ENCODE results near the gene MATCAP1.

The MATCAP1 gene

GRCh38 chr16:67170168-67170948 lies 13.4 kb downstream of the MATCAP1 start, which contains the start of gene NOL3:
Gene NOL3 (plus strand): TSS chr16:67170538.
- Histone ChIP-seq H2BK120ac (ENCODE audit: insufficient read depth, low read length, poor library complexity) (peak within 1 kb of the TSS; percentile 36), H4K8ac (ENCODE audit: low read depth, low read length) (peak within 1 kb of the TSS; percentile 82), H3K18ac (ENCODE audit: low read length) (peak within 1 kb of the TSS; percentile 83), H2BK5ac (ENCODE audit: low read depth, low read length, poor library complexity) (peak within 1 kb of the TSS; percentile 66), H3K14ac (ENCODE audit: low read length) (peak within 1 kb of the TSS; percentile 80), H3K79me1 (ENCODE audit: low read length) (peaks cover 5% of the 10 kb centered on the region), H3K23ac (ENCODE audit: low read length) (no peak within 1 kb of the TSS), H2AK5ac (ENCODE audit: low read length) (no peak within 1 kb of the TSS), H2BK12ac (ENCODE audit: low read length) (no peak within 1 kb of the TSS), H2AFZ (ENCODE audit: insufficient read depth, low read length, poor library complexity) (peak within 1 kb of the TSS; percentile 57), H3K4me2 (ENCODE audit: low read length) (peak within 1 kb of the TSS; percentile 86), H4K12ac (ENCODE audit: low read depth, low read length) (peak within 1 kb of the TSS; percentile 70), H3K4me1 (ENCODE audit: control insufficient read depth in 1 of 2, insufficient read depth in 2 of 2, low read length in 2 of 2) (peaks cover 19 to 30% of the 10 kb centered on the region in 2 experiments), H3K79me2 (ENCODE audit: control insufficient read depth, insufficient read depth, low read length, poor library complexity) (peaks cover 1% of the 10 kb centered on the region), H3K4ac (ENCODE audit: low read depth, low read length) (no peak within 1 kb of the TSS), H3K9ac (ENCODE audit: low read length) (peak within 1 kb of the TSS; percentile 26), H3K36me3 (ENCODE audit: control insufficient read depth in 1 of 2, insufficient read depth in 2 of 2, low read length in 2 of 2) (no peaks in the 10 kb centered on the region), H4K91ac (ENCODE audit: low read depth, low read length) (peak within 1 kb of the TSS; percentile 70), H3K27me3 (ENCODE audit: insufficient read depth, low read length) (peaks cover 59% of the 10 kb centered on the region), H3K27ac (ENCODE audit: low read depth, low read length) (peak within 1 kb of the TSS; percentile 21), H3K4me3 (ENCODE audit: low read depth, low read length) (peak within 1 kb of the TSS; percentile 66), H3K9me3 (ENCODE audit: insufficient read depth, low read depth, low read length) (peaks cover 4% of the 10 kb centered on the region)
- peak; percentile 63 to 72 for DNase-seq
- WGBS (ENCODE audit: extremely low coverage, insufficient coverage, insufficient read length): no CpG with 5 or more reads among the region's 50 CpGs

DNA sequence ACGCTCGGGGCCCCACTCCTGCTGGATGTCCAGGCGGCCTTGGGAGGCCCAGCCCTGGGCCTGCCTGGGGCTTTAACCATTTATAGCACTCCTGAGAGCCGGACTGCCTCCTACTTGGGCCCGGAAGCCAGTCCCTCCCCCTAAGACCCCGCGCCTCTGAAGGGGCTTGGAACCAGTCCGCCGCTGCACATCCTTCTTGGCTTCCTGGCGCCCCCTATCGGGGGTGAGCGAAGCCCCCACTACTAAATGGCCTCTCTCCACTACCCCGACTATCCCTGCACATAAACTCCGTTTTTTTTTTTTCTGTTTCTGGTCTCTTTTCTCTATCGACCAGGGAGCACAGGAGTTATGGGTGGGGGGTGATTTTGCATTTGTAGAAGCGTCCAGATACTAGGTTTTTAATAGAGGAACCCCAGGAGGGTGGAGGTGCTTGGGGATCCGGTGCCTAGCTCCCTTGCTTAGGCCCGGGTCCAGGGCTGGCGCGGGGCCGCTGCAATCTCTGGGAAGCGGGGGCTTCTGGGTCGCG lies 14.1 kb downstream of the MATCAP1 start:
- H2BK12ac ChIP-seq (ENCODE audit: low read length): no peak overlapping the region
- H3K14ac ChIP-seq (ENCODE audit: low read length): peak overlapping the region; percentile 80
- H4K91ac ChIP-seq (ENCODE audit: low read depth, low read length): peak overlapping the region; percentile 55
- peak overlapping the region; percentile 10 for H2BK120ac ChIP-seq (ENCODE audit: insufficient read depth, low read length, poor library complexity)
- no peak overlapping the region for H3K4ac ChIP-seq (ENCODE audit: low read depth, low read length)
- H2BK5ac ChIP-seq (ENCODE audit: low read depth, low read length, poor library complexity): no peak overlapping the region
- peak overlapping the region; percentile 57 for H2AFZ ChIP-seq (ENCODE audit: insufficient read depth, low read length, poor library complexity)
- no peak overlapping the region for H2AK5ac ChIP-seq (ENCODE audit: low read length)
- no peak overlapping the region for H3K4me3 ChIP-seq (ENCODE audit: low read depth, low read length)
- H3K4me2 ChIP-seq (ENCODE audit: low read length): peak overlapping the region; percentile 86
- H3K9ac ChIP-seq (ENCODE audit: low read length): no peak overlapping the region
- H4K8ac ChIP-seq (ENCODE audit: low read depth, low read length): peak overlapping the region; percentile 82
- H3K9me3 ChIP-seq (ENCODE audit: insufficient read depth, low read depth, low read length): peaks cover 4% of the 10 kb centered on the region
- no CpG with 5 or more reads among the region's 24 CpGs for WGBS (ENCODE audit: extremely low coverage, insufficient coverage, insufficient read length)
- peak overlapping the region; percentile 83 for H3K18ac ChIP-seq (ENCODE audit: low read length)
- H3K27ac ChIP-seq (ENCODE audit: low read depth, low read length): peak overlapping the region; percentile 21
- peak overlapping the region; percentile 70 for H4K12ac ChIP-seq (ENCODE audit: low read depth, low read length)
- peaks cover 1% of the 10 kb centered on the region for H3K79me2 ChIP-seq (ENCODE audit: control insufficient read depth, insufficient read depth, low read length, poor library complexity)
- H3K36me3 ChIP-seq (ENCODE audit: control insufficient read depth in 1 of 2, insufficient read depth in 2 of 2, low read length in 2 of 2): no peaks in the 10 kb centered on the region
- peaks cover 5% of the 10 kb centered on the region for H3K79me1 ChIP-seq (ENCODE audit: low read length)
- peaks cover 19 to 28% of the 10 kb centered on the region in 2 experiments for H3K4me1 ChIP-seq (ENCODE audit: control insufficient read depth in 1 of 2, insufficient read depth in 2 of 2, low read length in 2 of 2)
- H3K27me3 ChIP-seq (ENCODE audit: insufficient read depth, low read length): peaks cover 63% of the 10 kb centered on the region
- no peak overlapping the region for H3K23ac ChIP-seq (ENCODE audit: low read length)
- DNase-seq: peak in 1 of 2 donors; percentile 30

DNA sequence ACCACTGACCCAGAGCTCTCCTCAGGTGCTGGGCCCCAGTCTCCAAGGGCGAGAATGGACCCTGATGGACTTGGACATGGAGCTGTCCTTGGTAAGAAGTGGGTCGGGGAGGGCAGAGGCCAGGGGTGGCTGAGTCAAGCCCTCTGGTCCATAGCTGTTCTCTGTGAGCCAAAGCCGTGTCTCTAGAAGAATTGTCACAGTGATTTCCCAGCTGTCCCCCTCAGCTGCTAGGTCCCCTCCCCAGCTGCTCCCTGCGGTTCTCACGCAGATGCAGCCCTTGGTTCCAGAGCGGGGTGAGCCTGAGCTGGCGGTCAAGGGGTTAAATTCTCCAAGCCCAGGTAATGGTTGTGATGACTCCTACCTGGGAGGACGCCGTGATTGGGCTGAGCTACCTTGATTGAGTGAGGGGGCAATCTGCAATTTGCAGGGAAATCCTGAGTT lies 14.7 kb downstream of the MATCAP1 start:
- Histone ChIP-seq H3K23ac (ENCODE audit: low read length) (no peak overlapping the region), H3K79me1 (ENCODE audit: low read length) (peaks cover 5% of the 10 kb centered on the region), H4K8ac (ENCODE audit: low read depth, low read length) (no peak overlapping the region), H3K4ac (ENCODE audit: low read depth, low read length) (no peak overlapping the region), H4K12ac (ENCODE audit: low read depth, low read length) (no peak overlapping the region), H3K9ac (ENCODE audit: low read length) (no peak overlapping the region), H3K27ac (ENCODE audit: low read depth, low read length) (no peak overlapping the region), H3K14ac (ENCODE audit: low read length) (no peak overlapping the region), H3K4me3 (ENCODE audit: low read depth, low read length) (no peak overlapping the region), H2BK5ac (ENCODE audit: low read depth, low read length, poor library complexity) (no peak overlapping the region), H3K18ac (ENCODE audit: low read length) (no peak overlapping the region), H2BK12ac (ENCODE audit: low read length) (no peak overlapping the region), H2BK120ac (ENCODE audit: insufficient read depth, low read length, poor library complexity) (no peak overlapping the region), H3K4me2 (ENCODE audit: low read length) (no peak overlapping the region), H2AK5ac (ENCODE audit: low read length) (no peak overlapping the region), H3K36me3 (ENCODE audit: control insufficient read depth in 1 of 2, insufficient read depth in 2 of 2, low read length in 2 of 2) (no peaks in the 10 kb centered on the region), H3K27me3 (ENCODE audit: insufficient read depth, low read length) (peaks cover 62% of the 10 kb centered on the region), H3K4me1 (ENCODE audit: control insufficient read depth in 1 of 2, insufficient read depth in 2 of 2, low read length in 2 of 2) (peaks cover 14 to 24% of the 10 kb centered on the region in 2 experiments), H4K91ac (ENCODE audit: low read depth, low read length) (no peak overlapping the region), H2AFZ (ENCODE audit: insufficient read depth, low read length, poor library complexity) (no peak overlapping the region), H3K9me3 (ENCODE audit: insufficient read depth, low read depth, low read length) (peaks cover 4% of the 10 kb centered on the region), H3K79me2 (ENCODE audit: control insufficient read depth, insufficient read depth, low read length, poor library complexity) (peaks cover 1% of the 10 kb centered on the region)
- DNase-seq: no peak
- no CpG with 5 or more reads among the region's 9 CpGs for WGBS (ENCODE audit: extremely low coverage, insufficient coverage, insufficient read length)

DNA sequence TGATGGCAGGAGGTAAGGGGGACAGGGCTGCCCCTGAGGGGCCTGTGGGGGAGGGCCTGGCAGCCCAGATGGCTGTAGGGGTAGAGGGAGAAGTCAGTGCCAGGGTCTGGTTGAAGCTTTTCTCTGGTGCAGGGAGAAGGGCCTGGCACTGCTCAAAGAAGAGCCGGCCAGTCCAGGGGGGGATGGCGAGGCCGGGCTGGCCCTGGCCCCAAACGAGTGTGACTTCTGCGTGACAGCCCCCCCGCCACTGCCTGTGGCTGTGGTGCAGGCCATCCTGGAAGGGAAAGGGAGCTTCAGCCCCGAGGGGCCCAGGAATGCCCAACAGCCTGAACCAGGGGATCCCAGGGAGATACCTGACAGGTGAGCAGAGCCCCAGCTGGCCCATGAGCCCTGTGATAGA lies 16.2 kb downstream of the MATCAP1 start:
- Histone ChIP-seq H3K9ac (ENCODE audit: low read length) (no peak overlapping the region), H4K8ac (ENCODE audit: low read depth, low read length) (no peak overlapping the region), H3K18ac (ENCODE audit: low read length) (no peak overlapping the region), H2AFZ (ENCODE audit: insufficient read depth, low read length, poor library complexity) (no peak overlapping the region), H3K36me3 (ENCODE audit: control insufficient read depth in 1 of 2, insufficient read depth in 2 of 2, low read length in 2 of 2) (no peaks in the 10 kb centered on the region), H4K12ac (ENCODE audit: low read depth, low read length) (no peak overlapping the region), H3K4me2 (ENCODE audit: low read length) (no peak overlapping the region), H3K4ac (ENCODE audit: low read depth, low read length) (no peak overlapping the region), H2BK120ac (ENCODE audit: insufficient read depth, low read length, poor library complexity) (no peak overlapping the region), H3K4me3 (ENCODE audit: low read depth, low read length) (peak overlapping the region; percentile 14), H3K27ac (ENCODE audit: low read depth, low read length) (no peak overlapping the region), H4K91ac (ENCODE audit: low read depth, low read length) (no peak overlapping the region), H3K79me1 (ENCODE audit: low read length) (peaks cover 5% of the 10 kb centered on the region), H3K23ac (ENCODE audit: low read length) (no peak overlapping the region), H3K9me3 (ENCODE audit: insufficient read depth, low read depth, low read length) (peaks cover 11% of the 10 kb centered on the region), H2BK12ac (ENCODE audit: low read length) (no peak overlapping the region), H3K79me2 (ENCODE audit: control insufficient read depth, insufficient read depth, low read length, poor library complexity) (peaks cover 1% of the 10 kb centered on the region), H3K14ac (ENCODE audit: low read length) (no peak overlapping the region), H3K4me1 (ENCODE audit: control insufficient read depth in 1 of 2, insufficient read depth in 2 of 2, low read length in 2 of 2) (peaks cover 20 to 31% of the 10 kb centered on the region in 2 experiments), H2AK5ac (ENCODE audit: low read length) (no peak overlapping the region), H3K27me3 (ENCODE audit: insufficient read depth, low read length) (peaks cover 66% of the 10 kb centered on the region), H2BK5ac (ENCODE audit: low read depth, low read length, poor library complexity) (no peak overlapping the region)
- no peak for DNase-seq
- WGBS (ENCODE audit: extremely low coverage, insufficient coverage, insufficient read length): no CpG with 5 or more reads among the region's 7 CpGs

All from trophoblast cell (in vitro differentiated cells and primary cell).